NAMALWA (cell line): Measurements from ENCODE around the gene C6orf132.
"Not testable (repeated sequence)": the region's sequence is repeated elsewhere in the genome, so short reads cannot be mapped to it uniquely, and the experiment has no call there.

Source experiments
- DNase-seq: peaks from one replicate; pipeline ENCODE4 v3.0.0-alpha.2; 2015; ENCODE audit warnings: low spot score

Gene C6orf132

GRCh38 chr6:42162812-42163211 lies 20.4 kb upstream of the C6orf132 start:
- no peak for DNase-seq

GRCh38 chr6:42162384-42162783 lies 20.0 kb upstream of the C6orf132 start:
- no peak for DNase-seq

DNA sequence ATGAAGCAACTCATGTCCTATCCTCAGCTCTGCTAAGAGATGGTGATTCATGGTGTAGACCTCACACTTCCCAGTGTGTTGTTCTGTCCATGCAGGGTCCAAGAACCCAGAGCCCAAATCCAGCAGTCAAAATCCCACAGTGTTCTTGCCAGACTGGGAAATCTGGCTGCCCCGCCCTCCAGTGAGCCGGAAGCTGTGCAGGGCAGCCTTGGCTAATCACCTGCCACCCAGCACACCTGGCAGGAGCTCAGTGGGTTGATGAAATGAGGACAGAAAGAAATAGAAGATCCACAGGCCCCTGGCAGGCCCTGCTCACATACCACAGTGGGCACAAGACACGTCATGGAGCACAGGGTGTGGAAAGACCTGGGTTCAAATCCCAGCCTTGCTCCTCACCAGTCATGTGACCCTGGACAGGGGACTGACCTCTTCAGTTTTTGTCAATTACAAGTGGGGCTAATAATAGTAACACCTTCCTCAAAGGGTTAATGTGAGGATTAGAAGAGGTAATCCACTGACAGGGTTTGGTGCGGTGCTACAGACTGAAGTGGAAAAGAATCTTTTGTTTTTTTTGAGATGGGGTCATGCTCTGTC lies 17.1 kb upstream of the C6orf132 start:
- no peak for DNase-seq

DNA sequence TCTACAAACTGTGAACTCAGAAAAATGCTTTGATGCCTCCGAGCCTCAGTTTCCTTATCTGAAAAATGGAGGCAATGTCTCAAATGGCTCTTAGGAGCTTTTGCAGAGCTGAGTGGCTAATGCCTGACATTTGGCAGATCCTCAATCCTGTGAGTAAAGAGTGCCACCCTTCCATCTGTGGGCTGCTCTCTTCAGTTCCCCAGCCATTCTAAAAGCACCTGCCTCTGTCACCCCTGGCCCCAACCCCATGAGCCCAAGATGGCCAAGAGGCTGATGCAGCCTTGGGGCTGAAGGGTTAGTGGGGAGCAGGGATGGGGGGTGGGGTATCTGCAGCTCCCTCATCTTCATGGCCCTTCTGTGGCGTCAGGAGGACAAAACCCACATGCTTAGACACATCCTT lies 16.2 kb upstream of the C6orf132 start:
- no peak for DNase-seq

DNA sequence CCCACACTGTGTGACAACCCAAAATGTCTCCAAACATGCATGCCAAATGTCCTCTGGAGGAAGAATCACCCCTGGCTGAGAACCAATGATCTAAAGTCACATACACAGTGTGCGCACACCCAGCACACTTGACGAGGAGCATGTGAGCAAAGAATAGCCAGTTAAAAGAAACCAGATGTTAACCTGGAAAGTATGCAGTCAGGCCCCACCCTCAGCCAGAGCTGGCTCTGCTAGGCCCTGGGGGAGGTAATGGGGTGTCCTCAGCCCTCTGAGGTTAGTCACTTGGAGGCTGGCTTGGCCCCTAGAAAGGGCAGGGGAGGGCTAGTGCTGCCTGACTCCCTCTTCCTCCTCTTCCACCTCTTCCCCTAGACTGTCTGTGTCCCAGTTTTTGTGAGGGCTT lies 15.6 kb upstream of the C6orf132 start:
- DNase-seq: no peak

GRCh38 chr6:42156638-42157037 lies 14.2 kb upstream of the C6orf132 start:
- DNase-seq: no peak

DNA sequence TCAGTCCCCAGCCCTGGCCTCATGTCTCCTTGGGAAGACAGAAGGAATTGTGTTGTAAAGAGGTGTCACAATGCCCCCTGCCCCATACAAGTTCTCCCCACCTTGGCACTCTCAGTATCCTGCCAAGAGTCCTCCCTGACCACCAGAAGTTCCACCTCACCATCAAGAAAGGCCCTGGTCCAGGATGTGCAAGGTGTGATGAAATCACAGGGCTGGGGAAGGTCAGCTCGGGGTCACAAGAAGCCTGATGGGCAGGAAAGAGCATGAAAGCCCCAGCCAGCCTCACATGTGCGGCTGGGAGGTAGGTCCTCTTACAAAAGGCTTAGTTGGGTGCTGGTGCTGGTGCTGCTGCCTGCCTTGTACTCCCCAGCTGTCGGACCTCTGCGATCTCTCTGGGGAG lies 12.9 kb upstream of the C6orf132 start:
- DNase-seq: no peak

GRCh38 chr6:42154461-42155209 lies 12.2 kb upstream of the C6orf132 start:
- no peak for DNase-seq

- DNase-seq: no peak
Observed at GRCh38 chr6:42153921-42154320, 11.5 kb upstream of the C6orf132 start.

DNA sequence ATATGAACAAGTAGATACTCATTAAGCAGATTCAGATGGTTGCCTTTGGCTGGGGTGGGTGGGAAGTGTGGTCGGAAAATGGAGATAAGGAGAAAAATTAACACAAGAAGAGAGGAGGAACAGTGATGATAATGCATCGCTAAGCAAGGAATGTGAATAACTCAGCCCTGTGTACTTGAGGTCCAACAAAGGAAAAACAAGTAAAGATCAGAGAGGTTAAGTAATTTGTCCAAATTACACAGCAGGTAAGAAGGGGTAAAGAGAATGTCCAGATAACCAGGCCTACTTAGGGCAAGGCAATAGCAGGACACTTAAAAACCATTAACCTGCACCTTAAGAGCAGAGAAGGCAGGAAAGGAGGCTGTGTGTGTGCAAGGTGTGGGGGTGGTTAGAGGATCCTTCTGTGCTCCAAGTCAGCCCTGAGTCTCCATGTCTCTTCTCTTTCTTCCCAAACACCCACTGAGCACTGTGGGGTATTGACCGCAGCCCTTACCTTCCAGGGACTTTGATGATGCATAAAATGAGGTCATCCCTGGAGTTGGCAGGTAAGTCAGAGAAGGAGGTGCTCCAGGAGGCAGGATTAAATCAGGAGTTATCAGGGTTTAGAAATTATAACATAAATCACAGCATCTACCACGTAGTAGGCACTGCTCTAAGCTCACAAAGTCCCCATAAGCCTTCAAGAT lies 10.3 kb upstream of the C6orf132 start:
- not testable (repeated sequence) for DNase-seq

DNA sequence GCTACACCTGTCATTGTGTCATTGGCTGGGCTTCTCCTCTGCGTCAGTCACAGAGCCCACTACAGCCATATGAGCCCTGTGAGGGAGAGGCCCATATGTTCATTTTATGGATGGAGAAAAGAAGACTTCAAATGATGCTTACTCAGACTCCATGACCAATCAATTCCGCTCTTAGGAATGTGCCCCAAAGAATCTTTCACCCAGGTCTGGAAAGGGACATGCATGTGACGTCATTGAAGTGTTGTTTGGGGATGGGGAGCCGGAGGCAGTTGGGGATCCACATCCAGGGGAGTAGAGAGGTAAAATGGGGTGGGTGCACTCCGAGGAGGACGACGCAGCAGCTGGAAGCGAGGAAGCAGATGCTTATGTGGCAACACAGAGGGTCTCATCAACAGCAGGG lies 9.6 kb upstream of the C6orf132 start:
- no peak for DNase-seq

- DNase-seq: no peak
Observed at GRCh38 chr6:42150254-42150653, 7.8 kb upstream of the C6orf132 start.

DNA sequence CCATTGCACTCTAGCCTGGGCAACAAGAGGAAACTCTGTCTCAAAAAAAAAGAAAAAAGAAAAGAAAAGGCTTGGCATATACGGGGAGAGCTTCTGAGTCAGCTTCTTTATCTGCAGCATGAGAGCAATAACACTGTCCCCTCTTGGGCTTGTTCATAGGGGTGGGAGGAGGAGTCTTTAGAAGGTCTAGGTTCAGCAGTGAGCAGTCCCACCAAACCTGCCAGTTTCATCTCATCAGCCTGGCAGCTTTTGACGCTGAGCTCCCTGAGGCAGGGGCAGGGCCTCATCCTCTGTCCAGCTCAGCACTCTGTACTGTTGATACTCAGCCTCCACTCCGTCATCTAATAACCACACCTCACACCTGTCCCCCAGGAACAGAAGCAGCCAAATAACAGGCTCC lies 5.6 kb upstream of the C6orf132 start:
- no peak for DNase-seq

DNA sequence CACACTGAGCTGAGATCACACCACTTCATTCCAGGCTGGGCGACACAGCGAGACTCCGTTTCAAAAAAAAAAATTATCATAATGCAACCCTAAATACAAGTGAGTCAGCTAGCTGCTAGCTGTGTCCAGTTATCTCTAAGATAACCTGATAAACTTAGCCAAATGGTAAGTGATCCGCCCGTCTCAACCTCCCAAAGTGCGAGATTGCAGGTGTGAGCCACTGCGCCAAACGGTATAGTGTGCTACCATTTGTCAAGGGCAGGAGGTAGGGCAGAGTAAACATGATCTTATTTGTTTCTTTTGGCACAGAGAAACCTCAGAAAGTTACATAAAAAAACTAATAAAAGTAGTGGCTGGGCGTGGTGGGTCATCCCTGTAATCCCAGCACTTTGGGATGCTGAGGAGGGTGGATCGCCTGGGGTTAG lies 4.7 kb upstream of the C6orf132 start:
- no peak for DNase-seq

GRCh38 chr6:42141603-42142117 lies 760 bp downstream of the C6orf132 start:
- no peak for DNase-seq

GRCh38 chr6:42140756-42141602 lies 1.4 kb downstream of the C6orf132 start:
- DNase-seq: no peak

- DNase-seq: peak; percentile 37
Observed at GRCh38 chr6:42140032-42140431, 2.4 kb downstream of the C6orf132 start.

GRCh38 chr6:42138630-42139619 lies 3.5 kb downstream of the C6orf132 start:
- DNase-seq: no peak

- no peak for DNase-seq
Observed at GRCh38 chr6:42138190-42138589, 4.2 kb downstream of the C6orf132 start.

DNA sequence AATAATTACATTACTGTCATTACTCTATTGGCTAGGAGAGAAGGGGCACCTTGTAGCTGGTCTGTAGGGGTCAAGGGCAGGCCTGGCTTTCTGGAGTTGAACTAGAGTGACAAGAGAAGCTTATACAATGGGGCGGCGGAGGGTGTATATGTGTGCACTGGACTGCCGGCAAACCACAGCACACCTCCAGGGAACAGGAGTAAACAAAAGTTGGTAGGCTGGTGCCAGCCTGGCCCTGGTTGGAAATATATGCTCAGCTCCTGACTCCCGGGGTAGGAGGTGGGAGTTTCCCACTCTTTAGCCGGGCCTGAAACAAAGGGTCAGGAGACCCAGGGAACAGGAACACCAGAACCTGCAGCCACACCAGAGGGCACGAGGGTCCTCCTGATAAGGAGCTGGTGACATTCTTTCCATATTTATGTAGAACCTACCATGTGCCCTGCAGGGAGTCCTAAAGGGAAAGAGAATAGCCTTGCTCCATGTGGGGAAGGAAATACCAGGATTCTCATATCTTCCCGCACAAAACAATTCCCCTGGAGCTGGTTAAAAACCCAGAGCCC lies 5.1 kb downstream of the C6orf132 start:
- no peak for DNase-seq
